ENCODE measurements around the gene ABCA2.

The ABCA2 gene

GRCh38 chr9:136979769-136980587 is 48.1 kb downstream of the ABCA2 start:
- DNase-seq, result no peak

- no peak for DNase-seq
These were observed 49.0 kb downstream of the ABCA2 start for GRCh38 chr9:136978865-136979544.

- peak; percentile 45 to 75 (median 70) for DNase-seq
These were observed 49.8 kb downstream of the ABCA2 start for GRCh38 chr9:136978073-136978864.

GRCh38 chr9:136977649-136978072 is 50.4 kb downstream of the ABCA2 start:
- no peak for DNase-seq

GRCh38 chr9:136977223-136977622 is 50.8 kb downstream of the ABCA2 start, which contains the start of gene PTGDS:
Gene PTGDS, plus strand, starts transcription at chr9:136977504. Its CDS starts 75 bp downstream, at chr9:136977579.
- DNase-seq, result no peak

GRCh38 chr9:136975644-136976043 is 52.4 kb downstream of the ABCA2 start:
- peak in 1 of 5 experiments; percentile 19 for DNase-seq

- DNase-seq, result peak in 1 of 5 experiments; percentile 23
These were observed 53.1 kb downstream of the ABCA2 start for GRCh38 chr9:136974817-136975535.

GRCh38 chr9:136973618-136974617 is 54.1 kb downstream of the ABCA2 start:
- no peak for DNase-seq

- DNase-seq, result no peak
These were observed 55.3 kb downstream of the ABCA2 start for GRCh38 chr9:136972743-136973142.

- no peak for DNase-seq
These were observed 55.7 kb downstream of the ABCA2 start for GRCh38 chr9:136972335-136972734.

GRCh38 chr9:136971746-136972145 is 56.3 kb downstream of the ABCA2 start:
- DNase-seq, result no peak

GRCh38 chr9:136970361-136970760 is 57.7 kb downstream of the ABCA2 start:
- no peak for DNase-seq

GRCh38 chr9:136969774-136970173 is 58.3 kb downstream of the ABCA2 start:
- no peak for DNase-seq

- DNase-seq, result no peak
These were observed 58.9 kb downstream of the ABCA2 start for GRCh38 chr9:136969150-136969549.

- DNase-seq, result no peak
These were observed 59.5 kb downstream of the ABCA2 start for GRCh38 chr9:136968333-136969127.

GRCh38 chr9:136965771-136966484 is 62.1 kb downstream of the ABCA2 start:
- DNase-seq, result peak in 2 of 5 experiments; percentile 63 to 76

- DNase-seq, result no peak
These were observed 63.1 kb downstream of the ABCA2 start for GRCh38 chr9:136964833-136965422.

GRCh38 chr9:136964171-136964689 is 63.8 kb downstream of the ABCA2 start:
- no peak for DNase-seq

GRCh38 chr9:136963751-136964150 is 64.3 kb downstream of the ABCA2 start:
- no peak for DNase-seq

All from T-helper 2 cell (primary cell).